A549 (cell line): ENCODE measurements around the gene SPRR2A.

Experiments used
- CTCF ChIP-seq: fragments of >200 bp; sonication (Bioruptor Twin); formaldehyde crosslinking; IDR thresholded peaks from 3 replicates; pipeline ENCODE4 v1.5.1; 2016
- ESRRA ChIP-seq: fragments of 150-350 bp; IDR thresholded peaks from 2 replicates; pipeline ENCODE4 v1.6.1; 2014; ENCODE audit warnings: mild to moderate bottlenecking, low read length, borderline replicate concordance
- PHF8 ChIP-seq: fragments of 200-600 bp; sonication (generic); IDR thresholded peaks from 2 replicates; pipeline ENCODE4 v1.6.1; 2016; ENCODE audit warnings: low read depth, mild to moderate bottlenecking, antibody characterized with exemption, moderate library complexity, borderline replicate concordance

DNA sequence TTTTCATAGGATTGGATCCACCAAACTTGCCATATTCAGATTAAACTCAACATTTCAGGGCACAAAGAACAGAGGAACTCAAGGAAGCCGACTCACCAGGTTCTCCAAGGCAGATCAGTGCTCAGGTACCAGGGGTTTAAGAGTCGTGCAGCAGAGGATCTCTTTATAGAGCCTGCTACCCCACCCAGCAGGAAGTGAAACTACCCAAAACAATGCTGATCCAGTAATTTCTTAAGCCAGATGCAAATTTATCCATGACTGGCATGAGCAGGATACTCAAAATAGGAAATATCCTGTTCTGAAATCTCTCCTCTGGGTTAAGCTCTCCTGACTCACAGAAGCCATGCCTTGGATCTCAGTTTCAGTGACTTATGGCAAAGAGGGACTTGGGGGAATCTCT lies at the start of gene SPRR2A:
- TF ChIP-seq PHF8, result no peak
- no peak for TF ChIP-seq CTCF
- TF ChIP-seq ESRRA, result no peak
